ENCODE data around the gene CRAMP1. TPM values are rescaled to one million over a fixed set of nuclear protein-coding genes. Genes with fewer than 3 reads are reported as not detected.

CRAMP1 gene
- total and polyA plus RNA-seq, 2 donors from 2014 or later, result 2.9 to 20.0 TPM

GRCh38 chr16:1580256-1580655 is 31.9 kb upstream of the CRAMP1 start:
- Histone ChIP-seq H3K4me3 (ENCODE audit: low read length in 3 of 3) (no peak overlapping the region), H3K9me3 (ENCODE audit: control insufficient read depth in 2 of 3, insufficient read depth in 1 of 3, low read length in 3 of 3) (no peaks in the 10 kb centered on the region), H3K4me1 (ENCODE audit: control insufficient read depth in 2 of 3, insufficient read depth in 2 of 3, low read depth in 1 of 3, low read length in 3 of 3) (no peaks in the 10 kb centered on the region), H3K27ac (ENCODE audit: low read depth in 2 of 2, low read length in 2 of 2) (no peak overlapping the region), H3K36me3 (ENCODE audit: control insufficient read depth in 2 of 3, insufficient read depth in 3 of 3, low read length in 3 of 3) (peaks cover 2 to 14% (median 13%) of the 10 kb centered on the region in 3 donors), H3K9ac (ENCODE audit: low read length in 3 of 3) (no peak overlapping the region), H3K27me3 (ENCODE audit: control insufficient read depth, insufficient read depth, low read length) (no peaks in the 10 kb centered on the region)
- FAIRE-seq (no peak), DNase-seq (no peak)
- intact Hi-C loops (cut with DNase I), result no loop called here
- no peak for TF ChIP-seq CTCF (IDR thresholded peaks at IDR 0.05; ENCODE audit: borderline replicate concordance, extremely low read depth, insufficient read depth)

- TF ChIP-seq CTCF (IDR thresholded peaks at IDR 0.05; ENCODE audit: borderline replicate concordance, extremely low read depth, insufficient read depth), result no peak
- no peak for DNase-seq
- intact Hi-C loops (cut with DNase I), result no loop called here
- no peaks in the 10 kb centered on the region for H3K9me3 ChIP-seq (ENCODE audit: control insufficient read depth in 2 of 3, insufficient read depth in 1 of 3, low read length in 3 of 3)
- H3K27ac ChIP-seq (ENCODE audit: low read depth in 2 of 2, low read length in 2 of 2), result no peak overlapping the region
- H3K4me1 ChIP-seq (ENCODE audit: control insufficient read depth in 2 of 3, insufficient read depth in 2 of 3, low read depth in 1 of 3, low read length in 3 of 3), result no peaks in the 10 kb centered on the region
- no peak for FAIRE-seq
- H3K27me3 ChIP-seq (ENCODE audit: control insufficient read depth, insufficient read depth, low read length), result no peaks in the 10 kb centered on the region
- no peak overlapping the region for H3K4me3 ChIP-seq (ENCODE audit: low read length in 3 of 3)
- peaks cover 2 to 16% (median 15%) of the 10 kb centered on the region in 3 donors for H3K36me3 ChIP-seq (ENCODE audit: control insufficient read depth in 2 of 3, insufficient read depth in 3 of 3, low read length in 3 of 3)
- no peak overlapping the region for H3K9ac ChIP-seq (ENCODE audit: low read length in 3 of 3)
These were observed 31.2 kb upstream of the CRAMP1 start for GRCh38 chr16:1580956-1581355.

- peaks cover 2 to 25% (median 19%) of the 10 kb centered on the region in 3 donors for H3K36me3 ChIP-seq (ENCODE audit: control insufficient read depth in 2 of 3, insufficient read depth in 3 of 3, low read length in 3 of 3)
- H3K4me1 ChIP-seq (ENCODE audit: control insufficient read depth in 2 of 3, insufficient read depth in 2 of 3, low read depth in 1 of 3, low read length in 3 of 3), result no peaks in the 10 kb centered on the region
- H3K9ac ChIP-seq (ENCODE audit: low read length in 3 of 3), result no peak overlapping the region
- no peaks in the 10 kb centered on the region for H3K27me3 ChIP-seq (ENCODE audit: control insufficient read depth, insufficient read depth, low read length)
- H3K4me3 ChIP-seq (ENCODE audit: low read length in 3 of 3), result no peak overlapping the region
- TF ChIP-seq CTCF (IDR thresholded peaks at IDR 0.05; ENCODE audit: borderline replicate concordance, extremely low read depth, insufficient read depth), result no peak
- FAIRE-seq (no peak), DNase-seq (no peak)
- no peaks in the 10 kb centered on the region for H3K9me3 ChIP-seq (ENCODE audit: control insufficient read depth in 2 of 3, insufficient read depth in 1 of 3, low read length in 3 of 3)
- intact Hi-C loops (cut with DNase I), result no loop called here
- H3K27ac ChIP-seq (ENCODE audit: low read depth in 2 of 2, low read length in 2 of 2), result no peak overlapping the region
These were observed 30.4 kb upstream of the CRAMP1 start for GRCh38 chr16:1581804-1582203.

DNA sequence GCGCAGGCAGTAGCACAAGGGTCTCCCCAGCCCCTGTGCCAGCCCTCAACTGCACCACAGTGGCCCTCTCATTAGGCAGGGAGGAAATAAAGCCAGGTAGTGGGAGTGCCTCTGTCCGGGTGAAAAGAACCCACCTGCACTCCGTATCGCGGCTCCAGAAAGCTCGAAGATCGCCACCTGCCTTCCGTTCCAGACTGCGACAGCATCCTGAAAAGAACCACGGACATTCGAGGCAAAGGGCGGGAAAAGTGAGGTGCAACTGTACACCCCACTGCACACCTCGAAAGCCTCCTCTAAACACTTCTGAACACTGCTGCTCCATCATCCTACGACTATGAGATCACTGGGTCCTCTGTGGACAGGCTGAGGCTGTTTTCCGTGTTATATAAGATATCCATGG is 29.0 kb upstream of the CRAMP1 start:
- H3K9me3 ChIP-seq (ENCODE audit: control insufficient read depth in 2 of 3, insufficient read depth in 1 of 3, low read length in 3 of 3), result no peaks in the 10 kb centered on the region
- no peak overlapping the region for H3K9ac ChIP-seq (ENCODE audit: low read length in 3 of 3)
- intact Hi-C loops (cut with DNase I), result no loop called here
- DNase-seq (no peak), FAIRE-seq (no peak)
- H3K27ac ChIP-seq (ENCODE audit: low read depth in 2 of 2, low read length in 2 of 2), result no peak overlapping the region
- no peak for TF ChIP-seq CTCF (IDR thresholded peaks at IDR 0.05; ENCODE audit: borderline replicate concordance, extremely low read depth, insufficient read depth)
- H3K4me1 ChIP-seq (ENCODE audit: control insufficient read depth in 2 of 3, insufficient read depth in 2 of 3, low read depth in 1 of 3, low read length in 3 of 3), result no peaks in the 10 kb centered on the region
- peaks cover 4 to 30% (median 17%) of the 10 kb centered on the region in 3 donors for H3K36me3 ChIP-seq (ENCODE audit: control insufficient read depth in 2 of 3, insufficient read depth in 3 of 3, low read length in 3 of 3)
- no peaks in the 10 kb centered on the region for H3K27me3 ChIP-seq (ENCODE audit: control insufficient read depth, insufficient read depth, low read length)
- H3K4me3 ChIP-seq (ENCODE audit: low read length in 3 of 3), result no peak overlapping the region

All from kidney (tissue), 14 donors.